HL-60 (cell line): Measurements from ENCODE around the gene PHYHIPL.

Experiments used
- DNase-seq, 2 experiments: peaks; one replicate each; pipeline ENCODE4 v3.0.0-alpha.2; 2010 to 2020; ENCODE audit warnings: low read depth in 1 of 2, low spot score in 1 of 2
- H3K27ac ChIP-seq: fragments of 250-450 bp; sonication (Bioruptor Pico); replicated peaks from 2 replicates; pipeline ENCODE4 v1.5.1; 2020; ENCODE audit warnings: mild to moderate bottlenecking, moderate library complexity
- H3K27me3 ChIP-seq: fragments of 250-450 bp; sonication (Bioruptor Pico); 2 replicates; pipeline ENCODE4 v1.5.1; 2021; ENCODE audit warnings: mild to moderate bottlenecking, moderate library complexity; ENCODE audit not compliant: insufficient read depth, poor library complexity, severe bottlenecking
- H3K4me3 ChIP-seq: replicated peaks from 2 replicates; pipeline ENCODE4 v1.5.1; 2011; ENCODE audit warnings: mild to moderate bottlenecking, control low read depth, low read length; ENCODE audit not compliant: insufficient read depth
- CTCF ChIP-seq: IDR thresholded peaks from one replicate; pipeline ENCODE4 v1.5.1; 2011; ENCODE audit warnings: low read length, control low read depth, inconsistent platforms; ENCODE audit not compliant: insufficient read depth
- GABPA ChIP-seq: IDR thresholded peaks from 2 replicates; pipeline ENCODE4 v1.6.1; 2012; ENCODE audit warnings: low read depth
- POLR2AphosphoS5 ChIP-seq: IDR thresholded peaks from 2 replicates; pipeline ENCODE4 v1.6.1; 2012; ENCODE audit warnings: low read depth
- REST ChIP-seq: IDR thresholded peaks from 2 replicates; pipeline ENCODE4 v1.6.1; 2012; ENCODE audit warnings: low read depth; ENCODE audit not compliant: insufficient replicate concordance
- SPI1 ChIP-seq: IDR thresholded peaks from 2 replicates; pipeline ENCODE4 v1.6.1; 2012; ENCODE audit warnings: low read depth, mild to moderate bottlenecking, borderline replicate concordance

Gene PHYHIPL

GRCh38 chr10:59206204-59206720 is 29.8 kb downstream of the PHYHIPL start:
- Histone ChIP-seq H3K27ac (no peak overlapping the region), H3K27me3 (no peaks in the 10 kb centered on the region), H3K4me3 (no peak overlapping the region)
- no peak for DNase-seq
- TF ChIP-seq GABPA (no peak), POLR2AphosphoS5 (no peak), REST (no peak), CTCF (no peak), SPI1 (no peak)

GRCh38 chr10:59212301-59212798 is 35.9 kb downstream of the PHYHIPL start:
- DNase-seq: no peak
- Histone ChIP-seq H3K4me3 (no peak overlapping the region), H3K27me3 (no peaks in the 10 kb centered on the region), H3K27ac (no peak overlapping the region)
- no peak for TF ChIP-seq REST
- no peak for TF ChIP-seq SPI1
- TF ChIP-seq CTCF: no peak
- no peak for TF ChIP-seq GABPA
- no peak for TF ChIP-seq POLR2AphosphoS5

- no peaks in the 10 kb centered on the region for H3K27me3 ChIP-seq
- TF ChIP-seq REST: no peak
- TF ChIP-seq SPI1: no peak
- TF ChIP-seq POLR2AphosphoS5: no peak
- no peak for TF ChIP-seq CTCF
- no peak for TF ChIP-seq GABPA
- H3K27ac ChIP-seq: no peak overlapping the region
Observed at GRCh38 chr10:59214160-59214559, 37.7 kb downstream of the PHYHIPL start.

More at GRCh38 chr10:59214160-59214559, 37.7 kb downstream of the PHYHIPL start:
- no peak overlapping the region for H3K4me3 ChIP-seq
- no peak for DNase-seq
